OCI-LY1 (cell line): ENCODE measurements around the gene CCL26.

Experiments used
- EZH2 ChIP-seq: fragments of 200-600 bp; sonication (generic), shearing (Covaris generic); IDR thresholded peaks from 2 replicates; pipeline ENCODE4 v1.8.0; 2017; ENCODE audit warnings: borderline replicate concordance, mixed run types, mild to moderate bottlenecking, antibody characterized with exemption, low read length, moderate library complexity, mixed read lengths
- TF ChIP-seq, protein P1 (sequence below): fragments of 200-600 bp; sonication (generic), shearing (Covaris generic); IDR thresholded peaks from 2 replicates; pipeline ENCODE4 v1.5.1; 2017; ENCODE audit warnings: mild to moderate bottlenecking, antibody characterized with exemption, low read length, moderate library complexity, mixed read lengths

DNA sequence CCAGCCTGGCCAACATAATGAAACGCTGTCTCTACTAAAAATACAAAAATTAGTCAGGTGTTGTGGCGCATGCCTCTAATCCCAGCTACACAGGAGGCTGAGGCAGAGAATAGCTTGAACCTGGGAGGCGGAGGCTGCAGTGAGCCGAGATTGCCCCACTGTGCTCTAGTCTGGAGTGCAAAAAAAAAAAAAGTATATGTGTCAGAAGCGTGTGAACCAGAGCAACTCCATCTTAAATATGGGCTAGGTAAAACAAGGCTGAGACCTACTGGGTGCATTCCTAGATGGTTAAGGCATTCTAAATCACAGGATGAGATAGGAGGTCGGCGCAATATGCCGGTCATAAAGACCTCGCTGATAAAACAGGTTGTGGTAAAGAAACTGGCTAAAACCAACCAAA is 35.4 kb upstream of the CCL26 start:
- TF ChIP-seq, protein P1, sequence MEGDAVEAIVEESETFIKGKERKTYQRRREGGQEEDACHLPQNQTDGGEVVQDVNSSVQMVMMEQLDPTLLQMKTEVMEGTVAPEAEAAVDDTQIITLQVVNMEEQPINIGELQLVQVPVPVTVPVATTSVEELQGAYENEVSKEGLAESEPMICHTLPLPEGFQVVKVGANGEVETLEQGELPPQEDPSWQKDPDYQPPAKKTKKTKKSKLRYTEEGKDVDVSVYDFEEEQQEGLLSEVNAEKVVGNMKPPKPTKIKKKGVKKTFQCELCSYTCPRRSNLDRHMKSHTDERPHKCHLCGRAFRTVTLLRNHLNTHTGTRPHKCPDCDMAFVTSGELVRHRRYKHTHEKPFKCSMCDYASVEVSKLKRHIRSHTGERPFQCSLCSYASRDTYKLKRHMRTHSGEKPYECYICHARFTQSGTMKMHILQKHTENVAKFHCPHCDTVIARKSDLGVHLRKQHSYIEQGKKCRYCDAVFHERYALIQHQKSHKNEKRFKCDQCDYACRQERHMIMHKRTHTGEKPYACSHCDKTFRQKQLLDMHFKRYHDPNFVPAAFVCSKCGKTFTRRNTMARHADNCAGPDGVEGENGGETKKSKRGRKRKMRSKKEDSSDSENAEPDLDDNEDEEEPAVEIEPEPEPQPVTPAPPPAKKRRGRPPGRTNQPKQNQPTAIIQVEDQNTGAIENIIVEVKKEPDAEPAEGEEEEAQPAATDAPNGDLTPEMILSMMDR = no peak
- TF ChIP-seq EZH2 = no peak
